Omental fat pad (tissue), 4 donors: ENCODE measurements around the gene CLEC16A. TPM values are rescaled to one million over a fixed set of nuclear protein-coding genes. Genes with fewer than 3 reads are reported as not detected.

Source experiments
- ATAC-seq: fragments of 150-250 bp; one replicate; pipeline ENCODE4 v1.9.1; 2016; ENCODE audit warnings: mild to moderate bottlenecking, moderate library complexity; ENCODE audit not compliant: low FRiP score
- DNase-seq: peaks from one replicate; pipeline ENCODE4 v3.0.0-alpha.2; 2019; ENCODE audit warnings: low spot score
- total RNA-seq, 4 donors: library from RNA; depleted of rRNA; stranded (reverse); fragments of >200 nt; gene quantifications; one replicate each; pipeline ENCODE4 v1.1.0, GENCODE V29; 2016
- TF ChIP-seq, protein P1 (sequence below), 3 donors: fragments of 450-650 bp; IDR thresholded peaks; one replicate each; pipeline ENCODE4 v1.5.1; 2016 to 2017; ENCODE audit warnings: antibody characterized with exemption in 3 of 3, mild to moderate bottlenecking in 3 of 3, moderate library complexity in 2 of 3

Gene CLEC16A
- total RNA-seq, 4 donors from 2014 or later = 24.0 to 36.9 (median 29.5) TPM

DNA sequence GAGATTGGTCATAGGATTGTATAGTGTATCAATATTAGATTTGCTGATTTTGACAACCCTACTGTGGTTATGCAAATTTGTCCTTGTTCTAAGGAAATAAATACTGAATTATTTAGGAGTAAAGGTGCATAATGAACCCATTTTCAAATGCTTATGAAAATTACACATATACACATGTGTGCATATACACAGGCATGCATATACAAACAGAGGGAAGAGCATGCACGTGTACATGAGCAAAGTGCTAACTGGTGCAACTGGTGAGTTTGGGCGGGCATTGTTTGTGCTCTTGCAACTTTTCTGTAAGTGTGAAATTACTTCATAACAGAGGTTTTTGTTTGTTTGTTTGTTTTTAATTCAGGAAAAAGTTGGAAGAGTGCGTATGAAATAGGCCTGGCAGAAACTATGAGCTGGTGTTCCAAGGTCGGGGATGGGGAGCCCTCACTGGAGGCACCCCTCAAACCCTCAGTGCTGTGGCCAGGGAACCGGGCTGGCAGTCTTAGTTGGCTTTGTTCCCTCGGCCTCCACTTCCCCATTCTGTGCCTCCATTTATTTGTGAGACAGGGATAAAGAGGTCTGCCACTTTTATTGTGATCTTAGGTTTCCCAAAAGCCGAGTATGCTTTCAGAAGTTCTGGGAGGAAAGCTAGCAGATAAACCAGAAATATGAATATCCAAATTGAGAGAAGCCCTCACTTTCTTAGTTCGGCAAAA, 7.9 kb upstream of the CLEC16A start:
- TF ChIP-seq, protein P1, sequence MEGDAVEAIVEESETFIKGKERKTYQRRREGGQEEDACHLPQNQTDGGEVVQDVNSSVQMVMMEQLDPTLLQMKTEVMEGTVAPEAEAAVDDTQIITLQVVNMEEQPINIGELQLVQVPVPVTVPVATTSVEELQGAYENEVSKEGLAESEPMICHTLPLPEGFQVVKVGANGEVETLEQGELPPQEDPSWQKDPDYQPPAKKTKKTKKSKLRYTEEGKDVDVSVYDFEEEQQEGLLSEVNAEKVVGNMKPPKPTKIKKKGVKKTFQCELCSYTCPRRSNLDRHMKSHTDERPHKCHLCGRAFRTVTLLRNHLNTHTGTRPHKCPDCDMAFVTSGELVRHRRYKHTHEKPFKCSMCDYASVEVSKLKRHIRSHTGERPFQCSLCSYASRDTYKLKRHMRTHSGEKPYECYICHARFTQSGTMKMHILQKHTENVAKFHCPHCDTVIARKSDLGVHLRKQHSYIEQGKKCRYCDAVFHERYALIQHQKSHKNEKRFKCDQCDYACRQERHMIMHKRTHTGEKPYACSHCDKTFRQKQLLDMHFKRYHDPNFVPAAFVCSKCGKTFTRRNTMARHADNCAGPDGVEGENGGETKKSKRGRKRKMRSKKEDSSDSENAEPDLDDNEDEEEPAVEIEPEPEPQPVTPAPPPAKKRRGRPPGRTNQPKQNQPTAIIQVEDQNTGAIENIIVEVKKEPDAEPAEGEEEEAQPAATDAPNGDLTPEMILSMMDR (IDR thresholded peaks at IDR 0.05) = no peak
- ATAC-seq = no peak
- no peak for DNase-seq

DNA sequence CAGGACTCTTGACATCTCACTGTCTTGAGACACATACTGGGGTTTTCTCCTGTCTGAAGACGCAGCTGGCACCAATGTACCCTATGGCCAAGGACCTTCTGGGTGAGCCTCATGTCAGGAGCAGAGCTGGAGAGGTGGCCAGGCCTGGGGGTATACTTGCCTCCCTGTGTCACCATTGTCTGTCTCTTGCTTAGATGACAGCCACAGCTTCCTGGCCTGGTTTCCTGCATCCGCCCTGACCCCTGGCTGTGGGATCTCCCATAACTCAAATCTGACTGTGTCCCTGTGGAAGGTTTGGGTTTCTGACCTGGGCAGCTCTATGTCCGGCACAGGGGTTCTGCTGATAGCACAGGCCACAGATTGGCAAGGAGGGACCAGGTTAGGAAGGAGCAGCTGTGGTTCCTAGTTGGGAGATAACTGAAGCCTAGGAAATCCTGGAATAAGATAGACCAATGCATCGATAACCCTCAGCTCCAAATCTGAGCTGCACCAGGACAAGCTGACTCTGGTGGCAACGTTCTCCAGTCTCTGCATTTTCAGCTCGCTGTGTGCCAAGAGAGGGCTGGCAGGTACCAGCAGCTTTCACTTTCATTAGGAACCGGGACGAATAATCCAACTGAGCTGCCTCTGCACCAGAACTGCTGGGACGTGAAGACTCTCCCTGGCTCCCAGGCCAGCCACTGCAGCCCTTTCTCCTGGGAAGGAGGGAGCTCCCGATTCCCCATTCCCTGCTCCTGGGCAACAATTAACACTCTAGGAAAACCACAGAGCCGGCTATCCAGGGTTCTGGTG, 7.1 kb upstream of the CLEC16A start:
- DNase-seq = no peak
- TF ChIP-seq, protein P1 (IDR thresholded peaks at IDR 0.05) = no peak
- ATAC-seq = no peak

DNA sequence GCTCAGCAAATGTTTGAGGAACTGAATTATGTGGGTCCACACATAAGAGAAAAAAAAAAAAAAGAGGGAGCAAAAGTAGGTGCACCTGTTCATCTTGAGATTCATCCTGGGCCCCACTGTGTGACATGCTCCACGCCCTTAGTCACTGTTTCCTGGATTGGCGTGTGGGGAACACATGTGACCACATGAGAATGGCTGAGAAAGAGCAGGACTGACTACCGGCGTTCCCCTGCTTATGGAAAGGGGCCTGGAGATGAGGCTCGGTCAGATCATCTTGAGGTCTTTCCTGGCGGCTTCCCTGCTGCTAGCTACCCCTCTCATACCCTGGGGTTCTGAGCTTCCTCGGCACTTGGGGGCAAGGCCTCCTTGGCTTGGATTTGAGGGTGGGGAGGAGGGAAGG, 6.0 kb upstream of the CLEC16A start:
- TF ChIP-seq, protein P1 (IDR thresholded peaks at IDR 0.05) = no peak
- no peak for ATAC-seq

DNA sequence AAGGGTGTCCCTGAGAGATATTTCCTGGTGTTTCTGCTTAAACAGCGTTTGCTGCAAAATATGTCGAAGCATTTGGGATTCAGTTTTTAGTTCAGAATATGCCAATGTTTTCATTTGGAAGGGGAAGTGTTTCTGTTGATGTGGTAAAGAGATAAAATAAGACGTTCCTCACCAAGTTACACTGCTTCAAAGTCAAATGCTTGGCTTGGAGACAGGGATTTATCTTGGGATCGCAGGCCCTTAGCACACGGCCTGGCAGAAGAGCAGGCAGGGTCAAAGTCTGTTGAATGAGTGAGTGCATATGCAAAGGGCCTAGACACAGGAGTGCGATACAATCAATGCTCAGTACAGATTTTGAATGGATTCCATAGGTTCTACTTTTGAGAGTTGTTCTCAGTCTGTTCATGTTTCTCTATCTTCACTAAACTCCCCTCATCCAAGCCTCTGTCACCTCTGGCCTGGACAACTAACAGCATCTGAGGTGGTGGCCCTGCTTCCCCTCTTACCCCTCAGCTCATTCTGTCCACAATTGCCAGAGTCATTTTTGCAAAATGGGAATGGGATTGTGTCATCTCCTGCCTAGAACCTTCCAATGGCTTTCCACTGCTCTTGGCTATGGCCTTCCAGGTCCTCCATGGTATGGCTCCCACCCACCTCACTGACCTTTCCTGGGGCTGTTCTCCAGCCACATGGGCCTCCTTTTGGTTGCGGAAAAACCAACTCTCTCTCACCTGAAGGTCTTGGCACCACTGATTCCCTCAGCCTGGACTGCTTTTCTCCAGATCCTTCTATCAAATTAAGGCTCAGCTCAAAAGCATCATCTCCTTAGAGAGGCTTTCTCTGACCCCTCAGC, 5.3 kb upstream of the CLEC16A start:
- DNase-seq (no peak), ATAC-seq (no peak)
- TF ChIP-seq, protein P1 (IDR thresholded peaks at IDR 0.05) = no peak

More for the DNA sequence above, 6.0 kb upstream of the CLEC16A start:
- DNase-seq = no peak

DNA sequence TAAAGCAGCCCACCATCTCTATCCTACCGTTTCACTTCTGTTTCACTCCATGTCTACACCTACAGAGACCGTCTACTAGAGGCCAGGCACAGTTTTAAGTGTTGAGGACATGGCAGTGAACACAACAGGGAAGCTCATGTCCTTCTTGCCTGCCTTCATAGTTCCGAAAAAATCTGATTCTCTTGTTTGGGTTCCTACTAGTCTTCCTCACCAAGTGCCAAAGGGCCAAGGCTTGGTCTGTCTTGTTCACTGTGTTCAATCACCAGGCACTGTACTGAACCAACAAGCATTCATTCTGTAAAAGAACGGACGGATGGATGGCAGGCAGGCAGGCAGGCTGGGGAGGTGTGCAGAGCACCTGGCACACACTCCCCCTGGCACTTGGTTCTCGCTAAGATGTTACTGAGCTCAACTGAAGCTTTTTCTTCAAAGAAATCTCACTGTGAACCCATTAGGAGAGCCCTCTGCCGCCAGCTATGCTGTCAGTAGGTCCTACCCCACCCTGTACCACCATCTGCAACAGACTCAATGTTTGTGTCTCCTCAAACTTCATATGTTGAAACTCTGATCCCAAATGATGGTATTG, 4.6 kb upstream of the CLEC16A start:
- TF ChIP-seq, protein P1 (IDR thresholded peaks at IDR 0.05) = no peak
- ATAC-seq (no peak), DNase-seq (no peak)

DNA sequence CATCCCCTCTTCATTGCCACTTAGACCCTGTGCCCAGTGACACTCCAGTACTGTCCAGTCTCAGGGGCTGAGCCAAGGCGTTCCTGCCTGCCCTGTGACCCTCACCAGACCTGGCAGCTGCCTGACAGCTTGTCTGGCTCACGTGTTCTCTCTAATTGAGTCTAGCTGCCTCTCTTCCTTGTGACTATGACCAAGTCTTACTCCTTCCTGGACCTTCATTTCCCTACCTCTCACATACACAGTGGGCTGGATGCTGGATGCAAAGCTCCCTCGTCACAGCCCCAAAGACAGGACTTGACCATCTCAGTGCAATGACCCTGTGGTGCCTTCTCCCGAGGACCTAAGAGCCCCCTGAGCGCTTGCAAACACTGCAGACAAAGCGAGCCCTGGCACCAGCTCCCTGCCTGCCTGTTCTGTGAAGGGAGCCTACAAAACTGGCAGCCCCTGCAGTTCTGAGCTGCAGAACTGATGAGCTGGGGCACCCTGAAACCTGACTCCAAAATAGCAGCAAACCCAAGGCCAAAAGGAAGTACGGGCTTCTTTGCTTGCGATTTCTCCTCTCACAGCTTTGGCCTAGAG, 3.8 kb upstream of the CLEC16A start:
- ATAC-seq (no peak), DNase-seq (no peak)
- TF ChIP-seq, protein P1 (IDR thresholded peaks at IDR 0.05) = no peak
